ENCODE data around the gene NDUFAF2.
"Not testable (repeated sequence)": the region's sequence is repeated elsewhere in the genome, so short reads cannot be mapped to it uniquely, and the experiment has no call there.

The NDUFAF2 gene

GRCh38 chr5:61029456-61030162, 84.6 kb downstream of the NDUFAF2 start:
- DNase-seq (ENCODE audit: low read depth): no peak
- H3K4me3 ChIP-seq (ENCODE audit: low read depth, low read length): no peak overlapping the region

- no peak overlapping the region for H3K4me3 ChIP-seq (ENCODE audit: low read depth, low read length)
- DNase-seq (ENCODE audit: low read depth): peak; percentile 36
Observed at GRCh38 chr5:61030163-61030482, 85.1 kb downstream of the NDUFAF2 start.

GRCh38 chr5:61031301-61031700, 86.3 kb downstream of the NDUFAF2 start:
- not testable (repeated sequence) for DNase-seq (ENCODE audit: low read depth); H3K4me3 ChIP-seq (ENCODE audit: low read depth, low read length)

DNA sequence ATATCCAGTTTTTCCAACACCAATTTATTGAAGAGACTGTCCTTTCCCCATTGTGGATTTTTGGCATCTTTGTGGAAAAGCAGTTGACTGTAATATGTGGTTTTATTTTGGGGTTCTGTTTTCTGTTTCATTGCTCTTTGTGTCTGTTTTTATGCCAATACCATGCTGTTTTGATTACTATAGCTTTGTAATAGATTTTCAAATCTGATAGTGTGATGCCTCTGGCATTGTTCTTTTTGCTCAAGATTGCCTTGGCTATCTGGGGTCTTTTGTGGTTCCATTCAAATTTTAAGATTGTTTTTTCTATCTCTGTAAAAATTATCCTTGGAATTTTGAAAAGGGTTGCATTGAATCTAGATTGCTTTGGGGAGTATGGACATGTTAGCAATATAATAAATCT, 99.5 kb downstream of the NDUFAF2 start:
- DNase-seq (ENCODE audit: low read depth): no peak
- H3K4me3 ChIP-seq (ENCODE audit: low read depth, low read length): no peak overlapping the region

GRCh38 chr5:61047346-61047745, 102.3 kb downstream of the NDUFAF2 start:
- no peak for DNase-seq (ENCODE audit: low read depth)
- no peak overlapping the region for H3K4me3 ChIP-seq (ENCODE audit: low read depth, low read length)

DNA sequence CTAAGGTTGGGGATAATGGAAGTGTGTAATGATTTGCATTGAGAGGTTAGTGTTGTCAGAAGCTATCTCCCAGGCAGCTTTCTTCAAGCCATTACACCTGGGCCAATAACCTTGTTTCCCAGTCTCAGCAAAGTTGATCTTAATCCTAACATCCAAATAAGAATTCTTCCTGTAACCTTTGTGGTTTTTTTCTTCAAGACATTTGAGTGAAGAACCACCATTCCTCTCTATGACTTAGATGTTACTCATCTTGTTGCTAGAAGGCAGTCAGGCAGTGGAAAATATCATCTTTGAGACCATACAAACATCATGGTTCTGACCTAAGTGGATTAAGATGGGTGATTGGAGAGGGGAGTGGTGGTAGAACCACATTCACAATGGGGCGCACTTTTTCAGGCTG, 103.5 kb downstream of the NDUFAF2 start:
- H3K4me3 ChIP-seq (ENCODE audit: low read depth, low read length): no peak overlapping the region

DNA sequence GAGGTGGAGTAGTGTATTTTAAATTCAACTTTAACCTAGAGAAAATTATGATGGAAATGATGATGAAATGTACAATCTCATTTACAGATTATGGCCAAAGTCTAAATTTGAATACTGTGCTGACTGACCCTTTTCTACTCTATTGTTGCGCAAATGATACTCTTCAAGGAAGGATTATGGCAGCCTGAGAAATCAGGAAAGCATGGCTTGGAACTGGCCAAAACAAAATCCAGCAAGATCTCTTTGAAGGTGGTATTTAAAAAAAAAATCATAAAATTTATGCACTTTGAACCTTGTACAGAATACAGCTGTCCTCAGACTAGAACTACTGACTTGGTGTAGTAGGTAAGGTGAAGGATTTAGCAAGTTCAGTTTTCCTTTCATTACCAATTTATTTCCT, 105.3 kb downstream of the NDUFAF2 start:
- no peak overlapping the region for H3K4me3 ChIP-seq (ENCODE audit: low read depth, low read length)

More for the DNA sequence above, 103.5 kb downstream of the NDUFAF2 start:
- DNase-seq (ENCODE audit: low read depth): peak; percentile 54

GRCh38 chr5:61051267-61051666, 106.3 kb downstream of the NDUFAF2 start:
- DNase-seq (ENCODE audit: low read depth): peak; percentile 26
- no peak overlapping the region for H3K4me3 ChIP-seq (ENCODE audit: low read depth, low read length)

More for the DNA sequence above, 105.3 kb downstream of the NDUFAF2 start:
- no peak for DNase-seq (ENCODE audit: low read depth)

GRCh38 chr5:61052882-61053281, 107.9 kb downstream of the NDUFAF2 start:
- peak; percentile 61 for DNase-seq (ENCODE audit: low read depth)

GRCh38 chr5:61053937-61054336, 108.9 kb downstream of the NDUFAF2 start:
- H3K4me3 ChIP-seq (ENCODE audit: low read depth, low read length): no peak overlapping the region
- DNase-seq (ENCODE audit: low read depth): no peak

More at GRCh38 chr5:61052882-61053281, 107.9 kb downstream of the NDUFAF2 start:
- H3K4me3 ChIP-seq (ENCODE audit: low read depth, low read length): no peak overlapping the region

- no peak overlapping the region for H3K4me3 ChIP-seq (ENCODE audit: low read depth, low read length)
- DNase-seq (ENCODE audit: low read depth): no peak
Observed at GRCh38 chr5:61055434-61056006, 110.5 kb downstream of the NDUFAF2 start.

DNA sequence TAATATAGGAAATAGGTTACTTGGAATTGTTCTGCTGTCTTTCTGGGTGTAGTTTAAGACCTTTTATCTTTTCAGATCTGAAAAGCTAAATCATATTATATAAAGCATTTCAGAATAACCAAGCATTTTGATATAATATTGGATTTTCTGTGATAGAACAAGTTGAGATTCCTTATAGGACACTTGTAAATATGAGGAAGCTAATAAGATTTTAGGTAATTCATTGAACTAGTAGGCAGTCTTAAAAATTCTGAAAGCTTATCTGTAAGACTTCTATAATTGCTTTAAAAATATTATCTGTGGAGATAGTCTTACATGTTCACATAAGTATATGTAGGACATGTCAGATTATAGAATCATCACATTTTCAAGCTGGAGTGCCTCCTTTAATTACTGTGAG, 114.5 kb downstream of the NDUFAF2 start:
- no peak for DNase-seq (ENCODE audit: low read depth)
- no peak overlapping the region for H3K4me3 ChIP-seq (ENCODE audit: low read depth, low read length)

- no peak overlapping the region for H3K4me3 ChIP-seq (ENCODE audit: low read depth, low read length)
- DNase-seq (ENCODE audit: low read depth): no peak
Observed at GRCh38 chr5:61069150-61069549, 124.1 kb downstream of the NDUFAF2 start.

- no peak overlapping the region for H3K4me3 ChIP-seq (ENCODE audit: low read depth, low read length)
- DNase-seq (ENCODE audit: low read depth): no peak
Observed at GRCh38 chr5:61071526-61071925, 126.5 kb downstream of the NDUFAF2 start.

DNA sequence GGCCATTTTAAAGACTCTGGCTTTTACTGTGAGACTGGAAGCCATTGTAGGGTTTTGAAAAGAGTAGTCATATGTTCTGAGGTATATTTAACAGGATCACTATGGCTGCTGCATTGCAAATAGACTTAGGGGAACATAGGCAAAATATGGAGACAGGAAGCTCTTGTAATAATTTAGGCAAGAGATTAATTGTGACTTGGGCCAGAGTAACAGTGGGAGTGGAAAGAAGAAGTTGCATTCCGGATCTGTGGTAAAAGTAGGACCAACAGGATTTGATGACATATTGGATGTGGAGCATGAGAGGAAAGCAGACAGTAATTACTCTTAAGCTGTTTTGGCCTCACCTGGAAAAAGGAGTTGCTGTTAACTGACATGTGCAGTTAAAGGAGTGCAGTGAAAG, 131.6 kb downstream of the NDUFAF2 start:
- H3K4me3 ChIP-seq (ENCODE audit: low read depth, low read length): no peak overlapping the region
- no peak for DNase-seq (ENCODE audit: low read depth)

DNA sequence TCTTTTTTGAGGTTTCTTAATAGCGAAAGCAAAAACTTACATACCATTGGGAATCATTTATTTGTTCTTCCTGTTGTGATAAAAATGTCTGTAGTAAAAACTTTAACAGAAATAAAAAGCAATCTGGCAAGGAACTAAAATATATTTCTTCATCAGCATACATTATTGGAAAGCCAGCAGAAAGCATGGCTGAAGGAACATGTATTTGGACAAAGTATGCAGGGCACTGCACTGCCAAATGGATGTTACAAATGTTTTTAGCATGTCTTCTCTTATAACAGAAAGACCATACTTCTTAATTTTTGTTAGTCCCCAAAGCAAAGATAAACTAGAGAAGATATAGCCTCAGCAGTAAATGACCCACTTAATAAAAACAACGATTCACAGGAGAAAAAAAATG, 136.7 kb downstream of the NDUFAF2 start:
- H3K4me3 ChIP-seq (ENCODE audit: low read depth, low read length): no peak overlapping the region
- no peak for DNase-seq (ENCODE audit: low read depth)

DNA sequence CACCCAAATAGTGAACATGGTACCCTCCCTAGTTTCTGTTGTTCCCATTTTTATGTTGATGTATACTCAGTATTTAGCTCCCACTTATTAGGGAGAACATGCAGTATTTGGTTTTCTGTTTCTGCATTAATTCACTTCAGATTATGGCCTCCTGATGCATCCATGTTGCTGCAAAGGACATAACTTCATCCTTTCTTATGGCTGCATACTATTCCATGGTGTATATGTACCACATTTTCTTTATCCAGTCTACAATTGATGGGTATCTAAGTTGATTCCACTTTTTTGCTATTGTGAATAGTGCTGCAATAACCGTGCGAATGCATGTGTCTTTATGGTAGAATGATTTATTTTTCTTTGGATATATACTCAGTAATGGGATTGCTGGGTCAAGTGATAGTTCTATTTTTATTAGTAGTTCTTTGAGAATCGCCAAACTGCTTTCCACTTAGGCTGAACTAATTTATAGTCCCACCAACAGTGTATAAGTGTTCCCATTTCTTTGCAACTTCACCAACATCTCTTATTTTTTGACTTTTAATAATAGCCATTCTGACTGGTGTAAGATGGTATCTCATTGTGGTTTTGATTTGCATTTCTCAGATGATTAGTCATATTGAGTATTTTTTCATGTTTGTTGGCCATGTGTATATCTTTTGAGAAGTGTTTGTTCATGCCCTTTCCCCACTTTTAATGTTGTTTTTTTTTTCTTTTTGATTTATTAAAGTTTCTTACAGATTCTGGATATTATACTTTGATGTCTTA, 137.7 kb downstream of the NDUFAF2 start:
- H3K4me3 ChIP-seq (ENCODE audit: low read depth, low read length): no peak overlapping the region
- DNase-seq (ENCODE audit: low read depth): no peak

DNA sequence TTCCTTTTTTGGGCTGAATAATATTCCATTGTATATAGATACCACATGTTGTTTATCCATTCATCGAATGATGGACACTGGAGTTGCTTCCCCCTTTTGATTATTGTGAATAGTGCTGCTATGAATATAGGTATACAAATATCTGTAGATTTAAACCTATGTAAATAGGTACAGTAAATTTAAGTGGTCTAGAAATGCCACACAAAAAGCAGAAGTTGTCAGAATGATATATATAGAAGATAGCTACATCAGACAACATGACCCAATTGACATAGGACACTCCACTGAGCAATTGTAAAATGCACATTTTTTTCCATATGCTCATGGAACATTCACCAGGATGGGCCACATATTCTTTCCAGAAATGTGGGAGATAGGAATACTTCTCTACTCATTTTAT, 139.7 kb downstream of the NDUFAF2 start:
- no peak overlapping the region for H3K4me3 ChIP-seq (ENCODE audit: low read depth, low read length)
- no peak for DNase-seq (ENCODE audit: low read depth)

DNA sequence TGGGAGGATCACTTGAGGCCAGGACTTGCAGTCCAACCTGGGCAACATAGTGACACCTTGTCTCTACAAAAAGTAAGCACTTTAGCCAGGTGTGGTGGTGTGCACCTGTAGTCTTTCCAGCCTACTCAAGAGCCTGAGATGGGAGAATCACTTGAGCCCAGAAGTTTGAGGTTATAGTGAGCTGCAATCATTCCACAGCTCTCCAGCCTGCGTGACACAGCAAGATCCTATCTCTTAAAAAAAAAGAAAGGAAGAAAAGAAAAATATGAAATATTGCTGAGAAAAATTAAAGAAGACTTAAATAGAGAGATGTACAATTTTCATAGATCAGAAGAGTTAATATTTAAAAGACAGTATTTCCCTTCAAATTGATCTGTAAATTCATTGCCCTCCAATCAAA, 140.9 kb downstream of the NDUFAF2 start:
- DNase-seq (ENCODE audit: low read depth): no peak
- H3K4me3 ChIP-seq (ENCODE audit: low read depth, low read length): no peak overlapping the region

GRCh38 chr5:61087921-61088320, 142.9 kb downstream of the NDUFAF2 start:
- no peak for DNase-seq (ENCODE audit: low read depth)
- no peak overlapping the region for H3K4me3 ChIP-seq (ENCODE audit: low read depth, low read length)

DNA sequence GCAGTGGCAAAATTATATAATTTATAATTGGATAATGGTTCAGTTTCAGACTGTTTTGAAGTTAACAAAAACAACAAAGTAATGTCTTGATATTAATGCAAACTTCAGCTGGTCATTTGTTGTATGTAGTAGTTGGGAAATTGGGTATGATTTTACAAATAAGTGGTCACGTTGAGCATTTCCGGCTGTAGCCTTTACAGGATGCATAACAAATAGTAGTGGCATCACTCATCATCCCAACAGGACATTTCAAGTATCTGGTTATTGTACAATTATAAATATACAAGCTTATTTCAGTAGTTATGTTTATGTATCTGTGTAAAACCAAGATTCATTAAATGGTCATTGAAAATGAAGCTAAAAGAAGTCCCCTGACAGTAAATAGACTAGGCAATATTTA, 144.3 kb downstream of the NDUFAF2 start:
- no peak for DNase-seq (ENCODE audit: low read depth)
- no peak overlapping the region for H3K4me3 ChIP-seq (ENCODE audit: low read depth, low read length)
